HG03469 (cell line): ENCODE results near the gene RHPN2.
"Not testable (repeated sequence)": the region's sequence is repeated elsewhere in the genome, so short reads cannot be mapped to it uniquely, and the experiment has no call there.

Source experiments
- ATAC-seq: cut with Tn5 transposase; IDR thresholded peaks from one replicate; pipeline ENCODE4 v1.9.1; 2021; ENCODE audit warnings: mild to moderate bottlenecking, moderate library complexity, moderate number of reproducible peaks; ENCODE audit not compliant: unreplicated experiment

RHPN2 gene

GRCh38 chr19:33032218-33032781 lies 32.4 kb downstream of the RHPN2 start:
- ATAC-seq: no peak

- no peak for ATAC-seq
Measured at GRCh38 chr19:33029746-33030303, 34.9 kb downstream of the RHPN2 start.

GRCh38 chr19:33026602-33027001 lies 38.1 kb downstream of the RHPN2 start:
- ATAC-seq: not testable (repeated sequence)

GRCh38 chr19:33025468-33026238 lies 39.0 kb downstream of the RHPN2 start:
- ATAC-seq: not testable (repeated sequence)

- ATAC-seq: no peak
Measured at GRCh38 chr19:33024398-33024797, 40.3 kb downstream of the RHPN2 start.

GRCh38 chr19:33022472-33023116 lies 42.1 kb downstream of the RHPN2 start:
- ATAC-seq: no peak

- not testable (repeated sequence) for ATAC-seq
Measured at GRCh38 chr19:33010891-33011290, 53.8 kb downstream of the RHPN2 start.

- ATAC-seq: no peak
Measured at GRCh38 chr19:33008738-33009137, 56.0 kb downstream of the RHPN2 start.

GRCh38 chr19:33005440-33005839 lies 59.2 kb downstream of the RHPN2 start:
- ATAC-seq: no peak

- ATAC-seq: not testable (repeated sequence)
Measured at GRCh38 chr19:33003424-33004024, 61.2 kb downstream of the RHPN2 start.

GRCh38 chr19:33002126-33002865 lies 62.4 kb downstream of the RHPN2 start:
- not testable (repeated sequence) for ATAC-seq

GRCh38 chr19:33000910-33001309 lies 63.8 kb downstream of the RHPN2 start:
- ATAC-seq: no peak

GRCh38 chr19:33000510-33000909 lies 64.2 kb downstream of the RHPN2 start:
- no peak for ATAC-seq

- no peak for ATAC-seq
Measured at GRCh38 chr19:32998722-32999121, 66.0 kb downstream of the RHPN2 start.

- ATAC-seq: no peak
Measured at GRCh38 chr19:32997716-32998355, 66.9 kb downstream of the RHPN2 start.

GRCh38 chr19:32997061-32997464 lies 67.6 kb downstream of the RHPN2 start:
- not testable (repeated sequence) for ATAC-seq

- not testable (repeated sequence) for ATAC-seq
Measured at GRCh38 chr19:32995966-32996365, 68.7 kb downstream of the RHPN2 start.

- no peak for ATAC-seq
Measured at GRCh38 chr19:32988724-32989123, 76.0 kb downstream of the RHPN2 start.

- ATAC-seq: not testable (repeated sequence)
Measured at GRCh38 chr19:32988254-32988653, 76.4 kb downstream of the RHPN2 start.

- ATAC-seq: not testable (repeated sequence)
Measured at GRCh38 chr19:32982488-32982887, 82.2 kb downstream of the RHPN2 start.
